Stimulated activated CD4-positive, alpha-beta T cell treated with anti-CD3 and anti-CD28 coated beads, Interleukin-4, amount 100 ng/mL, for 24 hours (primary cell): ENCODE results near the gene RAB36.

Source experiments
- DNase-seq: peaks from one replicate; pipeline ENCODE4 v3.0.0-alpha.2; 2020

Gene RAB36, protein sequence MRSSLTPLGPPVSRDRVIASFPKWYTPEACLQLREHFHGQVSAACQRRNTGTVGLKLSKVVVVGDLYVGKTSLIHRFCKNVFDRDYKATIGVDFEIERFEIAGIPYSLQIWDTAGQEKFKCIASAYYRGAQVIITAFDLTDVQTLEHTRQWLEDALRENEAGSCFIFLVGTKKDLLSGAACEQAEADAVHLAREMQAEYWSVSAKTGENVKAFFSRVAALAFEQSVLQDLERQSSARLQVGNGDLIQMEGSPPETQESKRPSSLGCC

DNA sequence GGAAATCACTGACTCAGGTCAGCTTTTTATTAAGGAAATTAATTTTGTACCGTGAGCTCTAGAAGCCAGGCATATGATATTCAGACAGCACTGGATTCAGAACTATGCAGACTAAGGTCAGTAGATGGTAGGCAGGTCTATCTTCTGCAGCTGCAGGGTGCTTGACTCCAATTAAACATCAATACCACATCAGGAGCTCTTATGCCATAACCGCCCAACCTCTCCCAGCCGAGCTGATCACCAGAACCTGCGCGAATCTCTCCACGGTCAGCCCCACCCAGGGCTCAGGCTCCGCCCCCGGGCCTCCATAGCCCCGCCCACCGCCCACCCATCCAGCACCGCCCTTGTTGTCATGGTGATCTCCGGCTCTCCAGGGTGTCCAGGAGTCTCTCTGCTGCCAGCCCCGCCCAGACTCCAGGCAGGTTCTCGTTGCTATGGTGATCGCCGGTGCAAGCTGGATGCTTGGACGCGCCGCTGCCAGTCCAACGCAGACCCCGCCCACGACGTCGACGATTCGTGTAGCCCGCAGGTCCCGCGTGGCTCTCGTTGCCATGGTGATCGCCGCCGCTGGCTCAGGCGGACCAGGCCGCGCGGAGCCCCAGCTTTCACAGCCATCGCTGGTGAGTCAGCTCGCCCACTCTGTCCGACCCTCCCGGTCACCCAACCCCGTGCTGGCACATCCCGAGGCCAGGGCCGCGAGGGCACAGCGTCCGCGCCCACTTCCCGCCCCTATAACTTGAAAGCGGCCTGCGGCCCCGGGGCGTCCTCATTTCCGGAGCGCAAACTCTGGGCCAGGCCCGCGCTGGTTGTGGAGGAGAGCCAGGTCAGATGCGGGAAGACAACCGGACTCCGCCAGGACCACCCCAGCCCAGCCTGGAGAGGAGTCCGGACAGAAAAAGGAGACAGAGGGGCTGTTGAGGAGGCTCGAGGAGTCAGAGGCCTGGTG lies at the start of gene RAB36:
TSS of gene RAB36 (plus strand) at position 546 of the 946 bp plus-strand sequence. CDS start 1,140 bp downstream, outside the sequence.
- DNase-seq = peak; percentile 86

- no peak for DNase-seq
These were observed 49.4 kb upstream of the RAB36 start for GRCh38 chr22:23095733-23096342.

DNA sequence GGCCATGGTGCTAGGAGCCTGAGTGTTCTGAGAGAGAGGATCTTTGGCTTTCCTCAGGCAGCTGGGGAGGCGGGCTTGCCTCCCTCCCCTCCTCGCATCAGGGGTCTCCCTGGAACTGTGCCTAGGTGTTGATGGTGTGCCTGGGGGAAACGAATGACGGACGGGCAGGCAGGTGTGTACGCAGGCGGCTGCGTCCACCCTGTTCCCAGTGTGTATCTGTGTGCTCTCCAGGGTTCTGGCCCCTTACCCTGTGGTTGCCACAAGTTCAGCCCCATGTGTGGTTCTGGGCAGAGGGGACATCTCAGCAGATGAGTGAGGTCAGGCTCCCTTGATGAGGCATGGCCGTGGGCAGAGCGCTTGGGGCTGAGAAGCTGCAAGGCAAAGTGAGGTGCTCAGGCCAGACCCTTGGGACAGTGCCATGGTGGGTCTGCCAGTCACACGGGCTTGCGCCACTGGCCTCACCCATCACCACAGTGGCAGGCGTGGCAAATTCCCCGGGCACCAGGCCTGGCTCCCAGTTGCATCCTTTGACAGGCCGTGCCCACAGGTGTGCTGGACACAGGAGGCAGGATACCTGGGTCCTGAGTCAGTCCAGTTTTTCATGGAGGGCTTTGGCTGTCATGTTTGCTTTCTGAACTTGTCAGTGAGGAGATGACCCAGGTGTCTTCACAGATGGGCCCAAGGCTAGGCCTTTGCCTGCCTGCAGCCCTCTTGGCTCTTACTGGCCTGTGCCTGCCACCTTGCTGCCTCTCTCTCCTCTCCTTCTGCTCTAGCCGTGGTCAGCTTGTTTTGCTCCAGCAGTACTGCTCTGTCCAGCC lies 47.7 kb upstream of the RAB36 start:
- DNase-seq = no peak

DNA sequence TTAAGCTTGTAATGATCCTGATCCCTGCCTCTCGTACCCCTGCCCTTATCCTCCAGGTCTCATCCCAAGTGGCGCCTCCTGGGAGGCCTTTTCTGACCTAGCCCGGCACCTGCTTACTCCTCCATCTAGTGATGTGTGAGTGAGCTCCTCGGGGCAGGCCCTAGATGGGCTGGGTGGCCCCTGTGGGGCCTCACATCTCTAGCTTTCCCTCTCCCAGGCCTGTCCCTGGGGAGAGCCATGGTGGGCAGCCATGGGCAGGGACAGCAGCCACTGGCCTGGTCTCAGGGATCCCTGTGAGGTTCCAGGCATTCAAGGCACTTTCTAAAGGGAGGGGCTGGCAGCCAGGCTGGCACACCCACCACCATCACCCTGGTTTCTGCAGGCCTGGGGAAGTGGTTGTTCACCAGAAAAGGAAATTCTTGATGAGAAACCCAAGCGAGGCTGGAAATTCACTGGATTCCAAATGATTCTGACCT lies 47.0 kb upstream of the RAB36 start:
- DNase-seq = no peak

GRCh38 chr22:23098718-23099530 lies 46.4 kb upstream of the RAB36 start:
- DNase-seq = no peak

DNA sequence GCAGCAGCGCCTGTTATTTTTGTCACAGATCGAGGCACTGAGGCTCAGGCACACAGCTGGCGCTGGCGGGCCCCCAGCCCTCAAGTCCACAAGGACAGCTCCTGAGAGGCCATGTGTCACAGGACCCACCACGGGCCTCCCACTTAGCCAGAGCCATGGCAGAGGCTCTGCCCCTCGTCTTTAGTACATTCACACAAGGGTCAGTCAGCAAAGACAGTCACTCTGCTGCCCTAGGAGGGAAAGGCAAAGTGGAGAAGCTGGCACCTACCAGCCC lies 45.8 kb upstream of the RAB36 start:
- DNase-seq = no peak

GRCh38 chr22:23100124-23100801 lies 45.0 kb upstream of the RAB36 start:
- no peak for DNase-seq

- no peak for DNase-seq
These were observed 43.8 kb upstream of the RAB36 start for GRCh38 chr22:23101524-23101923.

- DNase-seq = no peak
These were observed 43.1 kb upstream of the RAB36 start for GRCh38 chr22:23102002-23102655.

DNA sequence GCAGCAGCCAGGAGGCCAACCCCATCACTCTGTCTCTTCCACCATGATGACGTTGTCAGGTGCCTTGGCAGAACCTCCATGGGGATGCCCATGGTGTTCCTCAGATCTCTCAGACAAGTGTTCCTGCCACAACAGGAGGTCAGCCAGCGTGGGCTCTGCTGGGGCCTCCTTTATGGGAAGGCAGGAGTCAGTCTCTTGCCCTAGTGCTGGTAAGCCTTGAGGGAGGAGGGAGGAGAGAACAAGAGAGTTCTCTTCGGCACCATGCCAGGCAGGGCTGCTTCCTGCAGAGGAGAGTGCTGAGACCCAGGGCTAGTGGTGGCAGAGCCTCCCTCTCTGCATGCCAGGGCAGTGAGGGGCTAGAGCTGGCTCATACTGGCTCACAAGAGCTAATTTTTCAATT lies 42.5 kb upstream of the RAB36 start:
- no peak for DNase-seq

DNA sequence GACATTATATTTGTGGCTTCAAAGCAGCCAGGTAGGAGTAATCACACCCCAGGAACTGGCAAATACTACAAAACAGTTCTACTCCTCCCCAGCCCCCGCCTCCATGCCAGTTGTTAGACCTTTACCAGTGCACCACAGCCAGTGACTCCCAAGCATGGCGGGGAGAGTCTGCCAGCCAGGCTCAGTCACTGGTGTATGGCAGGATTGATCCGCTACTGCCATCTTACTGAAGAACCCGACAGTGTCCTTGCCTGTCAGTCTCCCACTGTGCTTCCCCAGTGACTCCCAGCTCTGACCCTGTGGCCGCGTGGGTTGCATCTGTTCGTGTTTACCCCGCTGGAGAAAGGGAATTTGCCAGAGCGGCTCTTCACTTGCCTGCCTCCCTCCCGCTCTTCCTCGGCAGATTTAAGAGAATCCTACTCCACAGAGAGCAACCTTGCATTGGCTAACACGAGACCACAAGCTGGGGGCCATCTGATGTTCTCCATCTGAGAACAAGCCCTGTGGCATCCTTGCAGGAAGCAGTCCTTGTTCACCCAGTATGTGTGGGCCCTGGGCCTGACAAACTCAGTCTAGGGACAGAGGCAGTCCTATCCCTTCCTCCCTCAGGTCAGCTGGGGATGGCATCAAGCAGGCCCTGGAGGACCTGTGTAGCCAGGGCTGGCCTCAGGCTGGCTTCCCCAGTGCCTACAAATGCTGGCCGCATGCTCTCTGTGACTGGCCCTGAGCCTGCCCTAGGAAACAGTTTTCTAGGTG lies 41.9 kb upstream of the RAB36 start:
- no peak for DNase-seq

GRCh38 chr22:23104187-23104971 lies 40.9 kb upstream of the RAB36 start:
- no peak for DNase-seq

DNA sequence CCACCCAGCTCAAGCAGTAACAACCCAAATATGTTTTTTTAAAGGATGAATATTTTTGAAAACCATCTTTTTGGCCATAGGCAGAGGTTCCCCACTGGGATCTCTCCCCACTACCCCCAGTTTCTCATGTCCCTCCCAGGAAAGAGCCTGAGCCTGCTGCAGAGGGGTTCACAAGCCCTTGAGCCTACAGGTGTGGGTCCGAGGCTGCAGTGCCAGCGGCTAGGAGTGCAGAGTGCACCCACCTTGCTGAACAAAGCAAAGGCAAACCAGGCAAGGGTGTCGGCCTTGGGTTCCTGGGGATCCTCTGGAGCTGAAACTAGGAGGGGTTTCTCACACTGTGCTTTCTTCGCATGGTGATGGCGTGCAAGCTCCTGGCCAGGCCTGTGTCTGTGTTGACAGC lies 40.0 kb upstream of the RAB36 start:
- no peak for DNase-seq

- no peak for DNase-seq
These were observed 39.4 kb upstream of the RAB36 start for GRCh38 chr22:23105919-23106318.

- no peak for DNase-seq
These were observed 38.9 kb upstream of the RAB36 start for GRCh38 chr22:23106344-23106743.

- no peak for DNase-seq
These were observed 38.3 kb upstream of the RAB36 start for GRCh38 chr22:23106906-23107367.

GRCh38 chr22:23107487-23108248 lies 37.6 kb upstream of the RAB36 start:
- DNase-seq = no peak
